ENCODE results near the gene RAET1L. TPM values are rescaled to one million over a fixed set of nuclear protein-coding genes. Genes with fewer than 3 reads are reported as not detected.
"Not testable (repeated sequence)": the region's sequence is repeated elsewhere in the genome, so short reads cannot be mapped to it uniquely, and the experiment has no call there.

The RAET1L gene
- total and polyA plus RNA-seq, 2 experiments from 2014 or later, result not detected

- TF ChIP-seq REST (IDR thresholded peaks at IDR 0.05; ENCODE audit: unreplicated experiment) (no peak), POLR2AphosphoS5 (IDR thresholded peaks at IDR 0.05; ENCODE audit: low read depth) (no peak)
- TF ChIP-seq, protein P1, sequence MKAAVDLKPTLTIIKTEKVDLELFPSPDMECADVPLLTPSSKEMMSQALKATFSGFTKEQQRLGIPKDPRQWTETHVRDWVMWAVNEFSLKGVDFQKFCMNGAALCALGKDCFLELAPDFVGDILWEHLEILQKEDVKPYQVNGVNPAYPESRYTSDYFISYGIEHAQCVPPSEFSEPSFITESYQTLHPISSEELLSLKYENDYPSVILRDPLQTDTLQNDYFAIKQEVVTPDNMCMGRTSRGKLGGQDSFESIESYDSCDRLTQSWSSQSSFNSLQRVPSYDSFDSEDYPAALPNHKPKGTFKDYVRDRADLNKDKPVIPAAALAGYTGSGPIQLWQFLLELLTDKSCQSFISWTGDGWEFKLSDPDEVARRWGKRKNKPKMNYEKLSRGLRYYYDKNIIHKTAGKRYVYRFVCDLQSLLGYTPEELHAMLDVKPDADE (IDR thresholded peaks at IDR 0.05), result no peak
Measured at GRCh38 chr6:149969635-149970034, 55.7 kb downstream of the RAET1L start (continued).

DNA sequence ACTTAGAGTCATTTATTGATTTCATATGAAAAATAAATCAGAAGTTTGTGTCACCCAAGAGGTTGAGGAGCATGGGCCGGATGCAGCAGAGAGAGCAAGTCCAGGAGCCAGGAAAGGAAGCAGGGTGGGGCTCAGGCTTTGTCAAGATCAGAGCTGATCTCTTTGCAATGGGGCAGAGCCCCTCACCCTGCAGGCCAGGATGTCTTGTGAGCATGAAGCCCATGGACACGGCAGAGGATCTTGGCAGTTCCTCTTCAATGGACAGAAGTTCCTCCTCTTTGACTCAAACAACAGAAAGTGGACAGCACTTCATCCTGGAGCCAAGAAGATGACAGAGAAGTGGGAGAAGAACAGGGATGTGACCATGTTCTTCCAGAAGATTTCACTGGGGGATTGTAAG, 56.4 kb downstream of the RAET1L start:
- H3K9me2 ChIP-seq (ENCODE audit: insufficient read depth); H3K79me2 ChIP-seq (replicated peaks; ENCODE audit: insufficient read depth); ATAC-seq; H3K4me1 ChIP-seq (ENCODE audit: insufficient read depth); H3F3A ChIP-seq (replicated peaks; ENCODE audit: low read depth); H3K36me3 Mint-ChIP-seq (ENCODE audit: low read depth); H4K20me1 ChIP-seq (replicated peaks; ENCODE audit: insufficient read depth); H3K4me2 ChIP-seq; H3K27ac ChIP-seq (ENCODE audit: low read depth); H3K4me3 ChIP-seq; H3K36me3 ChIP-seq (ENCODE audit: insufficient read depth); H3K27ac Mint-ChIP-seq; H3K4me3 Mint-ChIP-seq; H2AFZ ChIP-seq; H3K9me3 Mint-ChIP-seq; DNase-seq (ENCODE audit: low spot score): not testable (repeated sequence)
- H3K4me1 Mint-ChIP-seq, result peaks cover 16% of the 10 kb centered on the region; the same call in 2 of the 3 replicates
- peaks cover 84% of the 10 kb centered on the region for H3K27me3 ChIP-seq (ENCODE audit: insufficient read depth)
- peaks cover 58% of the 10 kb centered on the region for H3K27me3 Mint-ChIP-seq (ENCODE audit: insufficient read depth, low read depth, poor library complexity)

Other genes with a start within 250 kb of the RAET1L start
- 31.5 and 37.1 TPM in 2 replicates for gene LRP11, start 161.2 kb downstream of the RAET1L start, total RNA-seq (2014; rRNA removed; shearing (Covaris generic))
- 9.3 and 10.8 TPM in 2 replicates for gene LRP11, start 161.2 kb downstream of the RAET1L start, polyA plus RNA-seq (2016; fragmentation: Nextera tagmentation; extraction: Ambion mirVana)
- not detected in 2 replicates for gene RAET1E, start 127.4 kb downstream of the RAET1L start, total RNA-seq (2014; rRNA removed; shearing (Covaris generic))
- not detected in 2 replicates for gene RAET1E, start 127.4 kb downstream of the RAET1L start, polyA plus RNA-seq (2016; fragmentation: Nextera tagmentation; extraction: Ambion mirVana)
- not detected in 2 replicates for gene RAET1G, start 102.4 kb downstream of the RAET1L start, total RNA-seq (2014; rRNA removed; shearing (Covaris generic))
- not detected in 2 replicates for gene RAET1G, start 102.4 kb downstream of the RAET1L start, polyA plus RNA-seq (2016; fragmentation: Nextera tagmentation; extraction: Ambion mirVana)
- 1.1 TPM in 1 of 2 replicates, not detected in the other for gene ULBP2, start 83.5 kb downstream of the RAET1L start, total RNA-seq (2014; rRNA removed; shearing (Covaris generic))
- 0.21 TPM in 1 of 2 replicates, not detected in the other for gene ULBP2, start 83.5 kb downstream of the RAET1L start, polyA plus RNA-seq (2016; fragmentation: Nextera tagmentation; extraction: Ambion mirVana)
- gene ULBP1, start 61.6 kb downstream of the RAET1L start, total RNA-seq (2014; rRNA removed; shearing (Covaris generic)), result 1.0 and 1.7 TPM in 2 replicates
- gene ULBP1, start 61.6 kb downstream of the RAET1L start, polyA plus RNA-seq (2016; fragmentation: Nextera tagmentation; extraction: Ambion mirVana), result 0.74 and 1.3 TPM in 2 replicates
- gene ULBP3, start 43.6 kb upstream of the RAET1L start, total RNA-seq (2014; rRNA removed; shearing (Covaris generic)), result 3.3 and 4.2 TPM in 2 replicates
- gene ULBP3, start 43.6 kb upstream of the RAET1L start, polyA plus RNA-seq (2016; fragmentation: Nextera tagmentation; extraction: Ambion mirVana), result 0.56 and 0.60 TPM in 2 replicates
- gene PPP1R14C, start 117.5 kb upstream of the RAET1L start, total RNA-seq (2014; rRNA removed; shearing (Covaris generic)), result 0.62 and 1.4 TPM in 2 replicates
- gene PPP1R14C, start 117.5 kb upstream of the RAET1L start, polyA plus RNA-seq (2016; fragmentation: Nextera tagmentation; extraction: Ambion mirVana), result 0.90 and 1.1 TPM in 2 replicates

All from GM23338 (cell line).